Stimulated activated CD8-positive, alpha-beta memory T cell treated with anti-CD3 and anti-CD28 coated beads, Interleukin-7, amount 100 ng/mL, for 24 hours (primary cell): ENCODE measurements around the gene OR10V1.

Experiments
- DNase-seq: peaks from one replicate; pipeline ENCODE4 v3.0.0-alpha.2; 2020; ENCODE audit warnings: low read depth

Gene OR10V1, protein sequence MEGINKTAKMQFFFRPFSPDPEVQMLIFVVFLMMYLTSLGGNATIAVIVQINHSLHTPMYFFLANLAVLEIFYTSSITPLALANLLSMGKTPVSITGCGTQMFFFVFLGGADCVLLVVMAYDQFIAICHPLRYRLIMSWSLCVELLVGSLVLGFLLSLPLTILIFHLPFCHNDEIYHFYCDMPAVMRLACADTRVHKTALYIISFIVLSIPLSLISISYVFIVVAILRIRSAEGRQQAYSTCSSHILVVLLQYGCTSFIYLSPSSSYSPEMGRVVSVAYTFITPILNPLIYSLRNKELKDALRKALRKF

DNA sequence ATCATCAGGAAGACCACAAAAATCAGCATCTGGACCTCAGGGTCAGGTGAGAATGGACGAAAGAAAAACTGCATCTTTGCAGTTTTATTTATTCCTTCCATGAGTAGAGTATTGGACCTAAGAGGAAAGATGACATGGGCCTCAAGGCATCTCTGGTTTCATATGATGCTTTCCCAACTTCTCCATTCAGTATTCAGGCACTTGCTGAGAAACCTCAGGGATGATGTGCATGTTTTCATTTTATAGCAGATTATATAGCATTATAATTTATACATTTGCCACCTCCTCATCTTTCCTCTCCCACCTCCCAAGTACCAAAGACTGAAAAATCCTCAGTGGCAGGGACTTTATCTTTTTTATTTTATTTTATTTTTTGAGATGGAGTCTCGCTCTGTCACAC lies at the start of gene OR10V1:
OR10V1 (minus strand) TSS at position 101 of the 400 bp plus-strand sequence; CDS start at position 101, 0 bp downstream.
- DNase-seq: no peak

DNA sequence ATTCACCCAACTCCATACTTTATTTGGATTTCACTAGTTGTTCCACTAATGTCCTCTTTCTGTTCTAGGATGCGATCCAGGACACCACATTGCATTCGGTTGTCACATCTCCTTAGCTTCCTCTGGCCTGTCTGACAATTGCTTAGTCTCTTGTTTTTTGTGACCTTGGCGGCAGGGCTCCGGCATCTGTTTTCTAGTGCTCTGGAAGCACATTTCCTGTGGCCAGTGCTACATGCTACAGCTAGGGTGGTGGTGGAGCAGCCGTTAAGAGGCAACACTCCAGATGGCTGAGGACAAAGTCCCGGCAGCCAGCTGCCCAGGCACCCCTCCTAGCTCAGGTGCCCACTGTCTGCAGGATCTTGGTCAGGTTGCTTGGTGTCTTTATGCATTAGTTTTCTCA lies 48.3 kb upstream of the OR10V1 start:
- DNase-seq: no peak

DNA sequence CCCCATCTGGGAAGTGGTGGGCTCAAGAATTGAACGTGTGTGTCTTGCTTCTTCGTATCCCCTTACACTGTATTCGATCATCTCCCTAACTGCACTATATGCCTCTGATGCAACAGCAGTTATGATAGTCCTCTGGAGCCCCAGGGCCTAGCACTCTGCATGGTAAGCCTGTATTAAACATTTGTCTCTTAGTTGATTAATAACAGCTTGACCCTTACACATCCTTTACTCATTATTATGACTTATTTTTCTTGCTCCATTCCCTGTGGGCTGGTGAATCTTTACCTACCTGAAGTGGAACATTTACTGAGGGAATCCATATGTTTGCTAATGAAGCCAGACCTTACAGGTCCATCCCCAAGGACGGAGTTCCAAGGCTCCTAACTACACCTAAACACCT lies 47.1 kb upstream of the OR10V1 start:
- no peak for DNase-seq

DNA sequence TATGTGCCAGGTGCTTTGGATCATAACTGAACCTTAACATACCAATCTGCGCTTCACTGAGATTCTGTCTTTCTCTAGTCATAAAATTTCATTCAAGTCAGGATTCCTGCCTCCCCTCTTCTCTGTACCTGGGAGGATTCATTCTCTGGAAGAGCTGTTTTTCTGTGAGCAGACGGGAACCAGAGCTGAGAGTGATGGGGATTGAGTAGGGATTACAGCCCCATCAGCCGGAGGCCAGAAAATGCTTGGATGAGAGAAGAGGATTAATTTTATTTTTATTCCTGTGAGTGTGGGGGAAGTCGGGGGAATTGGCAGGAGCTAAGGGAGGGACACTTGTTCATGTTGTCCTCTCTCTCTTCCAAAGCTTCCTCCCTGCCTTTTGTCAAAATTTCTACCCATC lies 46.3 kb upstream of the OR10V1 start:
- no peak for DNase-seq

DNA sequence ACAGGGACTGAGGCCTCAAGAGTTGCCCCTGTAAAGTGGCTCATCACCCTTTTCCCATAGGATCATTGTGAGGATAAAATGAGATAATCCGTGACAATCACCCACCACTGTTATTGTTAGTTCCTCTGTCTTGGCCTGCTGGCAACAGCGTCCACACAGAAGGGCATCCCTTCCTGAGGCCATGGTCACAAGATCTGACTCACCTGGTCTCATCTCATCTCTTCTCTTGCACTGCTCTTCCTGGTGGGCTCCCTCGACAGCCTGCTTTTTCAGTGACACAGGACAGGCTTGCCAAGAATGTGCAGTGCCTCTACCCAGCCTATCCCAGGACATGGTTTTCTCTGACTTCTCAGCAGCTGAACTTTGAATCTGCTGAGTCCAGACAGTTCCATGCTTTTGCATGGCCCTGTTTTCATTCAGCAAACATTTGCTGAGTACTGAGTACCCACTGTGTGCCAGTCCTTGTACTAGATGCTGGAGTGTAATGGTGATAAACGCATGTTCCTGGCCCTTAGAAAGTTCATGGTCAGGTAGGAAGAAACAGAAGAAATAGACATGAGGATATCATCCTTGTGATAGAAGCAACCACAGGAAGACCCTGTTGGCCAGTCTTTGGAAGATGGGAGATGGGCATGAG lies 44.9 kb upstream of the OR10V1 start:
- DNase-seq: no peak

DNA sequence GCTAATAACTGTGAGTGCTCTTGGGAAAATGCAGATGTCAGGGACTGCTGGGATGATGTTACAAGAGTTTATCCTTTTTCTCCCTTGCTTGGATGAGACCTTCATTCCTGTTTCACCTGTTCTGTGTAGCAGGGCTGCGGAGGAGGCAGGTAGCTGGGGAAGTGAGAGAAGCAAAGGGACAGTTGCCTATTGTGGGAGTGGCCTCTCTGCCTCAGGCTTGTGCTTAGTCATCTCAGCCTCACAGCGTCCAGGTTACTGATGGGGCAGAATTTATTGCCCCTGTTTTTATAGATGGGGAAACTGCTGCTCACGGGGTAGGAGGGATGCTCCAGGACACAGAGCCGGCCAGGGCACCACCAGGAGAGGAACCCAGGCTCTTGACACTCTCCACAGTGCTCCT lies 43.2 kb upstream of the OR10V1 start:
- DNase-seq: no peak

DNA sequence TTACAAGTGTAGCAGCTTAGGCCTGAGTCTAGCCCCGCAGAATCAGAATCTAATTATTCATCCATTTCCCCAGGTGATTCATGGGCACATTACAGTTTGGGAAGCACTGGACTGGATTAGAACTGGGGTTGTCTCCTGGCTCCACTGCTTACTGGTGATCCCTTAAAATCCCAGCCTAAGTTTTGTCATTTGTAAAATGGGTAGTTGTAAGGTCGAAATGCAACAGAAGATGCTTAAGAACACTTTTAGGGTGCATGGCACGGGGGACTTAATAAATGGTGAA lies 42.9 kb upstream of the OR10V1 start:
- no peak for DNase-seq

DNA sequence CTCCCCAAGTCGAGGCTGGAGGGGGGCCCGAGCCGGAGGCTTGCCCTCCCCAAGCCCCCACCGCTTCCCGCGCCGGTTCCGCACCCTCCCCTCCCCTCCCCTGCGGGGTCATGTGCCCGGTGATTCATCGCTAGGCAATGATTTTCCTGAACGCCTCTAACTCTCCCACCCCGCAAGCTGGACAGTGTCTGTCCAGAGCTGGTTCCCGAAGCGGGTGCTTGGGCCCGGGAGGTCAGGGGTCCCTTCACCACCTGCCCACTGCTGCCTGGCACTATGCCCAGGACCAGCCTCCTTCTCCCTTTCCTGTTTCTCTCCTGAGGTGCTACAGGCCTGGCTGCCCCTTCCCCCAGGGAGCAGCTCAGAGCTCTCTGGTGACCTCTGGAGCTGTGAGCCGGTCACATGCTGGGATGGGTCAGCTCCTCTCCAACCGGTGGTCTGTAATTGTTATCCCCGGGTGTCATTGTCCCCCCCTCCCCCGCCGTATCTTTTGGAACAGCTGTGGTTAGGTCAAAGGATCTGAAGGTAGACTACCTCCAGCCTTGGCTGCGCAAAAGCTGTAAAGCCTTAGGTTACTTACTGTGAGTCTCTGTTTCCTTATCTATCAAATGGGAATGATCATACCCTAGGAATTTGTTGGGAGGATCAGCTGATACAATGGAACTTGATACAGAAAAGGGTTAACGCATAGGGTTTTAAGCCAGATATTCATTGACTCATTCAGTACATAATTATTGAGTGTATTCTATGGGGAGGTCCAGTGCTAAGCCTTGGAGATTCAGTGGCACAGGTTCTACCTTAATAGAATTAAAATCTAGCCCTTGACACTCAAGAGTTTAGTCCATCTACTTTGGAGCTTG lies 42.3 kb upstream of the OR10V1 start:
- DNase-seq: no peak

DNA sequence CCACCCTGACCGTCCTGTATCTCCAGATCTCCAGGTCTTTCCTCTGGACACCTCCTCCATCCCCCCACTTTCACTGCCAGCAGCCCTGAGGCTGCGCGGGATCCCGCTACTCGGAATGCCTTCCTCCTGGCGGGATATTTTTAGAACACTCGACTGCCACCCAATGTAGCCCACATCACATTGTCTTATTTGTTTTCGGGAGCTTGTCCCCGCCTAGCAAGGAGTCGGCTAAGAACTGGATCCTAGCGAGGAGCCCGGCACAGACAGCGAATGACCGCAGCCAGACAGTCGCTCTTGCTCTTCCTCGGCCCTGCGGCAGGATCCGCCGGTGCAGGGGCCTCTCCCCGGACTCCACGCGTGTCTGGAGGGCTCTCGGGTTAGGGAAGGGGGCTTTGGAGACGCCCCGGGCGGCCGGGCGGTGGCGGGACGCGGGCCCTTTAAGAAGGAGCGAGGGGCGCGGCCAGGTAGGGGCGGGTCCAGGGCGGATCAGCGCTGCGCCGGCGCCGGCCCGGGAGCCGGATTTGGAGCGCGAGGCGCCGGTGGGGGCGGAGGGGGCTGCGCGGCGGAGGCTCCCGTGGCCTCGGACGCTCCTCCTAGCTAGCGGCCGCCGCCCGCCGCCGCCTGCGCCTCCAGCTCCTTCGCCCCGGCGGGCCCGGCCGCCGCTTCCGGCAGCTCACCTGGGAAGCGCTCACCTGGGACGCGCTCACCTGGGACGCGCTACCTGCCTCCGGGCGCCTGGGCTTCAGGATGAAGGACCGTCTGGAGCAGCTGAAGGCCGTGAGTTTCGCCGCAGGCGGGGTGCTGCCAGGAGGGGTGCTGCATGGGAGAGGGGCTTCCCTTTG lies 41.4 kb upstream of the OR10V1 start, which contains the start of gene STX3:
STX3 (plus strand) TSS at position 518 of the 842 bp plus-strand sequence; CDS start at position 748, 230 bp downstream.
- peak; percentile 37 for DNase-seq

DNA sequence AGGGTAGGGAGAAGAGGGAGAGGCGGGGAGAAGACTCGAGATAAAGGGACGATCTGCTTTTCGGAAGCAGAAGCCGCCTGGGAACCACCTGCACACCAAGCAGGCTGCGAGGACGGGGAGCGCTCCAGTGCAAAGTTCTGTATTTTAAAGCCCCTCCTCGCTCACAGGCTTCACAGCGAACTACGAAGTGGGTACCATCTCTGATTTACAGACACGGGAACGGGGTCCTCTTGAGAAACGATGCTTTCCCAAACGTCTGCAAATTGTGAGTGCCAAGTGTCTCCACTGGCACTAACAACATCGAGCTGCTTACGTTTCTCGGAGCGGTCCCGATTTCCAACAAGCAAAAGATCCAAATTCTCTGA lies 40.8 kb upstream of the OR10V1 start:
- no peak for DNase-seq

DNA sequence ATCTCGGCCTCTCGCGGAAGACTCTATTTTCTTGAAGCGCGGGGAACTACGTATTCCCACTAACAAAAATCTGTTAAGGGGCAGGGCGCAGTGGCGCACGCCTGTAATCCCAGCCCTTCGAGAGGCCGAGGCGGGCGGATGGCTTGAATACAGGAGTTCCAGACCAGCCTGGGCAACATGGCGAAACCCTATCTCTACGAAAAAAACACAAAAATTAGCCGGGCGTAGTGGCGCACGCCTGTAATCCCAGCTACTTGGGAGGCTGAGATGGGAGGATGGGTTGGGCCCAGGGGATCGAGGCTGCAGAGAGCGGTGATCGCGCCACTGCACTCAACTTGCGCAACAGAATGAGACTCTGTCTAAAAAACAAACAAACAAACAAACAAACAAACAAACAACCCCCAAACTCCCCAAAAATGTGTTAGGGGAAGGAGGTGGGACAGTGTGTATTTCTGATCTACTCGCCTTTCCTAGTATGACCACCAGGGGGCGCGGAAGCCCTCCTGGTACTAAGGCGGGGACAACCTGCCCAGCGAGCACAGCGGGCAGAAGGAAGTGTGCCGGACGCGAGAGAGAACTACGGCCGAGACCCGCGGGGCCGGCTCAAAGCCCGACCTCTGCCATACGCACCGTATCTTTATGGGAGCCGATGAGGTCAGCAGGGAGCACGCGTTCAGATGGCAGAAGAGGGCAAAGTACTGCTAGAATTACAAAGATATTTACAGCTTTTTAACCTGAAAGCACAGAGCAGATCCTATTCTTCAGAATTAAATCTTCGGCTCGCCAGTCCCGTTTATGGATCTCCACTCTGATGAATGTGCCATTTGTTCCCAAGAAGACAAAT lies 40.2 kb upstream of the OR10V1 start:
- peak; percentile 71 for DNase-seq

DNA sequence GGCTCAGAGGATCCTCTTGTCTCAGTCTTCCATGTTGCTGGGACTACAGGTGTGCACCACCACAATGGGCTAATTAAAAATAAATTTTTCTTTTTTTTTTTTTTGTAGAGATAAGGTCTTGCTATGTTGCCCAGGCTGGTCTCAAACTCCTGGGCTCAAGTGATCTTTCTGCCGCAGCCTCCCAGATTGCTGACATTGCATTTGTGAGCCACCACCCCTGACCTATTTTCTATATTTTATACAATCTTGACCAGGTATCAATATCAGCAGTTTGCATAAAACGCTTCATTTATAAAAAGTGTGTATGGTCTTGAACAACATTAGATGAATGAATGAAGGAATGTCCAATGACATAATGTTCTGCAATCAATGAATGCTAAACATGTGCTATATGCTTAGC lies 32.5 kb upstream of the OR10V1 start:
- DNase-seq: no peak

DNA sequence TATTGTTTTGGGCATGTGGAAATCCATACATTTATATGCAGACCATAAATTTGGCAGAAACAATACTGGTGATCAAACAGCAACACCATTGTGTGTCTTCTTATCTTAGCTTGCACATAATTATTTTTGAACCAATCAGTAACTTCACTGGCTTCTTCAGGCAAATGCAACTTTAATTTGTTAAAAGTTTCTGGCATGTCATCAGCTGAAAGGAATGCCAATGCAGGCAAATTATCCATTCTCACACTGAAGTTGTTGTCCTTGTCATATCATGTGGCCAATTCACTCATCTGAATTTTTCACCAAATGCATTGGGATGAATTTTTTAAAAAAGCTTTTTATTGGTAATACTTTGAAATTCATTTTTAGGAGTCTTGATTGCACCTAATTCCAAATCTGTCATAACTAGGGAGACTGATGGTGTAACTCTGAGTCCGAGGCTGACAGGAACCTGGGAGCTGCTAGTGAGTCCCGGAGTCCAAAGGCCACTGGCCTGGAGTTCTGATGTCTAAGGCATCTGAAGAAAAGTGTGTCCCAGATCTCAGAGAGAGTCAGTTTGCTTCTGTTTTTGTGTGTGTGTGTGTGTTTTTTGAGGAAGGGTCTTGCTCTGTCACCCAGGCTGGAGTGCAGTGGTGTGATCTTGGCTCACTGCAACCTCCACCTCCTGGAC lies 17.4 kb upstream of the OR10V1 start:
- DNase-seq: no peak

DNA sequence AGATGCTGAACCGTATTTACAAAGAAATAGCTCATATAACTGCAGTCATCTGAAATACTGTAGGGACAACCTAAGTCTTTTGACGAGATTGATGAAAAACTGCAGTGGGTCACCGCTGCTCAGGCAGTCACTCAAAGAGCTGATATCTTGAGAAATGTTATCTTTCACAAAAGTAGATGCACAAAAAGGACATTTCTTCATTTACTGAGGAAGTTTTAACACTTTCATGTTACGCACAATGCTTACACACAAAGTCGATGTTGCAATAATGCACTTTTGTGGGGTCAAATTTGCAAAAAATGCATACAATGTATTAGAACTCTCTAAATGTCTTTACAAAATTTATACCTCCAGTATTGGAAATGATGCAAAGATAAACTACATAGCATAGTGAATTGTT lies 16.2 kb upstream of the OR10V1 start:
- DNase-seq: no peak

DNA sequence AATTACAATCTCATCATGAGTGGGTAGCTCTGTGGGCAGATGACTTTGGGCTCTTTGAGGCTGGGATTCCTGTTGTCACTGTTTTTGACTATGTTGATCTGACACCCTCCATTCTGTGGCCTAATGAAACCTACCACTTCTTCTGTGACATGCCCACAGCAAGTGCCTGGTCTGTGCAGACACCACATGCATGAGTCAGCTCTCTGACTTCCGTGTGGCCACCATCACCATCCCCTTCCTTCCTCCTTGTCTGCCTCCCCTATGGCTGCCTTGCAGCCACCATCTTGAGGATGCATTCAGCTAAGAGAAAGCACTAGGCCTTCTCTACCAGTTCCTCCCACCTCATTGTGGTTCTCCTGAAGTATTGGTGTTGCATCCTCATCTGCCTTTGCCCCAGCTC lies 15.3 kb upstream of the OR10V1 start:
- no peak for DNase-seq

DNA sequence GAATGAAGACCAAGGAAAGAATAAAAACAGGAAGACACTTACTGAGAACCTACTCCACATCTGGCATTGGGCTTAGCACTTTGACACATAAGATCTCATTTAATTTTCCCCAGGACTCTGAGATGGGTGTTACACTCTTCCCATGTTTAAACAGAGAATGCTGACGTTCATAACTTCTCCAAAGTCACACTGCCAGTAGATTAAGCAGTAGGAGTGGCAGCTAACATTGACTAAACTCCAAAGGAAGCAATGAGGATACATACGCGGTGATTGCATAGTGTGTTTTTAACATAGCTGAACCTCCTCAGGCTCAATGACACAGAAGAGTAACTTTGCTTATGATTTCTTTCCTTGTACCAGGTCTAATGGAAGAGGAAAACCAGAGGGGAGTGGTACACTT lies 14.5 kb upstream of the OR10V1 start:
- DNase-seq: no peak

DNA sequence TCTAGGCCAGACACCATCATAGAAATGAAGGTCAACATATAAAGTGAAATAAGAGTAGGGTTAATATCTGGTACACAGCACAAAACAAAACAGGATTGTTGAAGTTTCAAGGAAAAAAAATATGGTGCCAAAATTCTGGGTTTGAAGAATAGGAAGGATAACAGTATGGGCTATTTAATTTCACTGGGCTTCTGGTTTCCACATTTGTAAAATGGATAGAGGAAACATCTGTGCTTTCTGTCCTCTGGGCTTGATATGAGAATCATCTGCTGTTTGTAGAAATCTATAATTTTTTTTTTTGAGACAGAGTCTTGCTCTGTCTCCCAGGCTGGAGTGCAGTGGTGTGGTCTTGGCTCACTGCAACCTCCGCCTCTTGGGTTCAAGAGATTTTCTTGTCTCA lies 13.8 kb upstream of the OR10V1 start:
- no peak for DNase-seq

DNA sequence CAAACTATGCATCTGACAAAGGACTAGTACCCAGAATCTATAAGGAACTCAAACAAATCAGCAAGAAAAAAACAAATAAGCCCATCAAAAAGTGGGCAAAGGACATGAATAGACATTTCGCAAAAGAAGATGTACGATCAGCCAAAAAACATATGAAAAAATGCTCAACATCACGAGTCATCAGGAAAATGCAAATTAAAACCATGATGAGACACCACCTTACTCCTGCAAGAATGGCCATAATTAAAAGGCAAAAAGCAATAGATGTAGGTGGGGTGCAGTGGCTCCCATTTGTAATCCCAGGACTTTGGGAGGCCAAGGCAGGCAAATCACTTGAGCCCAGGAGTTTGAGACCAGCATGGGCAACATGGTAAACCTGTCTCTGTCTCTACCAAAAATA lies 10.4 kb upstream of the OR10V1 start:
- no peak for DNase-seq

DNA sequence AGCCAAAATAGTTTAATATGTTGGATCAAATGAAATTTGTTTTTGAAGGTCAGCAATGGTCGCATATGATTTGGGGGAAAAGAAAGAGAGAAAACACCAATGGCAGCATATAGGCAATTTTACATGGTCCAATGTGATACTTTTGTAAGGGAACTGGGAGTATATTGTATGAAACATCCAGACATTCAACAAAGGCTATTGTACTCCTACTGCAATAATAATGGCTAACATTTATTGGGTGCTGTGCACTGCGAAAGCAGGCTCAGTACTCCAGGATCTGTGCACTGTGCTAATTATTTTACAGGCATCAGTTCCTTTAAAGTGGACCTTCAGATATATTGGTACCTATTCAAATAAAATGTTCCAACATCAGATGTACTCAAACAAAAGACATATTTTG lies 5.9 kb upstream of the OR10V1 start:
- no peak for DNase-seq

DNA sequence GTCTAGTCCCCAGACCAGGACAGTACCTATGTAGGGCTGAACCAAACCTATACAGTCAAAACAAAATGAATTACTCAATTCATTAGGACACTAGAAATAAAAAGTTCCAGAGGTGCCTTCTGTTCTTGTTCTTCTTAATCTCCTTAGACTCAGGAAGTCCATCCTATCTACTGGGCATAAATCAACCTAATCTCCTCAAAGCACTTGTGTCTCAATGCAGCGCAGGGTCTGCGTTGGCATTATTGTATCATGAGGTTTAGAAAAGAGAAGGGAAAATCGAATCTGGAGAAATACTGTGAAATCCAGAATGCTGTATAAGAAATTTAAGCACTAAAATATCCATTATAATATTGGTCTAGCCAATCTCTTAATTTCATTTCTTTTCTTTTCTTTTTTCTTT lies 2.4 kb upstream of the OR10V1 start:
- DNase-seq: no peak
